NCI-H2196 (cell line): ENCODE results near the gene CADM3.

Experiments
- DNase-seq: peaks from one replicate; lab custom pipeline; 2025; ENCODE audit not compliant: unreplicated experiment; lab: John Stamatoyannopoulos, UW

CADM3 gene

GRCh38 chr1:159204161-159205141 lies 33.0 kb downstream of the CADM3 start, which contains the start of gene ACKR1:
Gene ACKR1 (plus strand): TSS chr1:159204875. CDS start chr1:159204960, 85 bp downstream.
- DNase-seq, result no peak

GRCh38 chr1:159205225-159205624 lies 33.8 kb downstream of the CADM3 start:
- DNase-seq, result no peak

- DNase-seq, result no peak
Measured at GRCh38 chr1:159206110-159206509, 34.7 kb downstream of the CADM3 start.

GRCh38 chr1:159207080-159207479 lies 35.7 kb downstream of the CADM3 start:
- DNase-seq, result no peak

GRCh38 chr1:159207774-159208173 lies 36.4 kb downstream of the CADM3 start:
- no peak for DNase-seq

- DNase-seq, result no peak
Measured at GRCh38 chr1:159208175-159208825, 36.9 kb downstream of the CADM3 start.

GRCh38 chr1:159209061-159209460 lies 37.6 kb downstream of the CADM3 start:
- DNase-seq, result no peak

- DNase-seq, result peak; percentile 25
Measured at GRCh38 chr1:159211331-159212136, 40.1 kb downstream of the CADM3 start.

GRCh38 chr1:159212596-159212995 lies 41.2 kb downstream of the CADM3 start:
- DNase-seq, result no peak

GRCh38 chr1:159214149-159214760 lies 42.8 kb downstream of the CADM3 start:
- DNase-seq, result peak; percentile 41

- no peak for DNase-seq
Measured at GRCh38 chr1:159218649-159219636, 47.5 kb downstream of the CADM3 start.

- no peak for DNase-seq
Measured at GRCh38 chr1:159222075-159222865, 50.9 kb downstream of the CADM3 start.

GRCh38 chr1:159223004-159223403 lies 51.6 kb downstream of the CADM3 start:
- DNase-seq, result no peak

- no peak for DNase-seq
Measured at GRCh38 chr1:159228554-159228953, 57.1 kb downstream of the CADM3 start.

GRCh38 chr1:159229260-159229885 lies 58.0 kb downstream of the CADM3 start:
- DNase-seq, result no peak

- no peak for DNase-seq
Measured at GRCh38 chr1:159229896-159230295, 58.5 kb downstream of the CADM3 start.

GRCh38 chr1:159239551-159240220 lies 68.3 kb downstream of the CADM3 start:
- DNase-seq, result no peak

GRCh38 chr1:159247266-159247665 lies 75.9 kb downstream of the CADM3 start:
- no peak for DNase-seq
